ENCODE data around the gene STRA6. TPM values are rescaled to one million over a fixed set of nuclear protein-coding genes. Genes with fewer than 3 reads are reported as not detected.

Gene STRA6
- total RNA-seq, 2 experiments from 2014 or later = 0.25 to 0.28 TPM

- H3K36me3 Mint-ChIP-seq = no peaks in the 10 kb centered on the region
- no peak for DNase-seq
- H3K9me3 Mint-ChIP-seq = no peaks in the 10 kb centered on the region
- no peaks in the 10 kb centered on the region for H3K4me1 Mint-ChIP-seq
- no peak overlapping the region for H3K27ac Mint-ChIP-seq
- H3K27me3 Mint-ChIP-seq = peaks cover 7% of the 10 kb centered on the region
- no peak overlapping the region for H3K4me3 Mint-ChIP-seq
Observed at GRCh38 chr15:74216949-74217348, 14.4 kb upstream of the STRA6 start.

GRCh38 chr15:74215958-74216357, 13.4 kb upstream of the STRA6 start:
- DNase-seq = no peak
- no peak overlapping the region for H3K4me3 Mint-ChIP-seq
- H3K27me3 Mint-ChIP-seq = no peaks in the 10 kb centered on the region
- no peaks in the 10 kb centered on the region for H3K9me3 Mint-ChIP-seq
- H3K36me3 Mint-ChIP-seq = no peaks in the 10 kb centered on the region
- H3K27ac Mint-ChIP-seq = no peak overlapping the region
- H3K4me1 Mint-ChIP-seq = no peaks in the 10 kb centered on the region

GRCh38 chr15:74214324-74215021, 11.9 kb upstream of the STRA6 start:
- Mint-ChIP-seq H3K4me1 (no peaks in the 10 kb centered on the region), H3K36me3 (no peaks in the 10 kb centered on the region), H3K27me3 (no peaks in the 10 kb centered on the region), H3K4me3 (no peak overlapping the region), H3K27ac (no peak overlapping the region), H3K9me3 (no peaks in the 10 kb centered on the region)
- no peak for DNase-seq

- Mint-ChIP-seq H3K9me3 (no peaks in the 10 kb centered on the region), H3K27me3 (no peaks in the 10 kb centered on the region), H3K27ac (no peak overlapping the region), H3K4me1 (no peaks in the 10 kb centered on the region), H3K4me3 (no peak overlapping the region), H3K36me3 (no peaks in the 10 kb centered on the region)
- no peak for DNase-seq
Observed at GRCh38 chr15:74213858-74214284, 11.3 kb upstream of the STRA6 start.

GRCh38 chr15:74212494-74212893, 9.9 kb upstream of the STRA6 start:
- Mint-ChIP-seq H3K4me1 (no peaks in the 10 kb centered on the region), H3K27ac (no peak overlapping the region), H3K4me3 (no peak overlapping the region), H3K9me3 (no peaks in the 10 kb centered on the region), H3K36me3 (no peaks in the 10 kb centered on the region), H3K27me3 (no peaks in the 10 kb centered on the region)
- DNase-seq = no peak

GRCh38 chr15:74211656-74212055, 9.1 kb upstream of the STRA6 start:
- H3K27ac Mint-ChIP-seq = no peak overlapping the region
- H3K4me3 Mint-ChIP-seq = no peak overlapping the region
- no peak for DNase-seq
- H3K36me3 Mint-ChIP-seq = no peaks in the 10 kb centered on the region
- H3K27me3 Mint-ChIP-seq = no peaks in the 10 kb centered on the region
- H3K4me1 Mint-ChIP-seq = no peaks in the 10 kb centered on the region
- no peaks in the 10 kb centered on the region for H3K9me3 Mint-ChIP-seq

- Mint-ChIP-seq H3K27ac (no peak overlapping the region), H3K4me3 (no peak overlapping the region), H3K36me3 (no peaks in the 10 kb centered on the region)
Observed at GRCh38 chr15:74210729-74211128, 8.1 kb upstream of the STRA6 start.

GRCh38 chr15:74209997-74210671, 7.5 kb upstream of the STRA6 start:
- DNase-seq = no peak
- no peaks in the 10 kb centered on the region for H3K36me3 Mint-ChIP-seq
- H3K4me3 Mint-ChIP-seq = no peak overlapping the region
- no peaks in the 10 kb centered on the region for H3K27me3 Mint-ChIP-seq
- H3K27ac Mint-ChIP-seq = no peak overlapping the region
- no peaks in the 10 kb centered on the region for H3K9me3 Mint-ChIP-seq
- H3K4me1 Mint-ChIP-seq = no peaks in the 10 kb centered on the region

More at GRCh38 chr15:74210729-74211128, 8.1 kb upstream of the STRA6 start:
- Mint-ChIP-seq H3K9me3 (no peaks in the 10 kb centered on the region), H3K4me1 (no peaks in the 10 kb centered on the region), H3K27me3 (no peaks in the 10 kb centered on the region)
- DNase-seq = no peak

- no peaks in the 10 kb centered on the region for H3K27me3 Mint-ChIP-seq
- H3K36me3 Mint-ChIP-seq = no peaks in the 10 kb centered on the region
- DNase-seq = no peak
- no peaks in the 10 kb centered on the region for H3K4me1 Mint-ChIP-seq
- no peak overlapping the region for H3K4me3 Mint-ChIP-seq
- H3K27ac Mint-ChIP-seq = no peak overlapping the region
- no peaks in the 10 kb centered on the region for H3K9me3 Mint-ChIP-seq
Observed at GRCh38 chr15:74209560-74209958, 7.0 kb upstream of the STRA6 start.

- DNase-seq = no peak
- Mint-ChIP-seq H3K4me1 (no peaks in the 10 kb centered on the region), H3K27ac (no peak overlapping the region), H3K9me3 (no peaks in the 10 kb centered on the region), H3K27me3 (no peaks in the 10 kb centered on the region), H3K36me3 (no peaks in the 10 kb centered on the region), H3K4me3 (no peak overlapping the region)
Observed at GRCh38 chr15:74208901-74209559, 6.4 kb upstream of the STRA6 start.

GRCh38 chr15:74208496-74208895, 5.9 kb upstream of the STRA6 start:
- no peaks in the 10 kb centered on the region for H3K4me1 Mint-ChIP-seq

GRCh38 chr15:74207652-74208440, 5.3 kb upstream of the STRA6 start:
- no peak for DNase-seq
- no peak overlapping the region for H3K4me3 Mint-ChIP-seq
- H3K27ac Mint-ChIP-seq = no peak overlapping the region
- H3K36me3 Mint-ChIP-seq = no peaks in the 10 kb centered on the region
- no peaks in the 10 kb centered on the region for H3K4me1 Mint-ChIP-seq
- no peaks in the 10 kb centered on the region for H3K9me3 Mint-ChIP-seq
- H3K27me3 Mint-ChIP-seq = no peaks in the 10 kb centered on the region

More at GRCh38 chr15:74208496-74208895, 5.9 kb upstream of the STRA6 start:
- no peaks in the 10 kb centered on the region for H3K27me3 Mint-ChIP-seq
- H3K9me3 Mint-ChIP-seq = no peaks in the 10 kb centered on the region
- DNase-seq = no peak
- no peak overlapping the region for H3K27ac Mint-ChIP-seq
- no peaks in the 10 kb centered on the region for H3K36me3 Mint-ChIP-seq
- no peak overlapping the region for H3K4me3 Mint-ChIP-seq

- Mint-ChIP-seq H3K36me3 (no peaks in the 10 kb centered on the region), H3K9me3 (no peaks in the 10 kb centered on the region), H3K4me1 (no peaks in the 10 kb centered on the region), H3K27me3 (no peaks in the 10 kb centered on the region), H3K4me3 (no peak overlapping the region), H3K27ac (no peak overlapping the region)
- DNase-seq = no peak
Observed at GRCh38 chr15:74206801-74207281, 4.3 kb upstream of the STRA6 start.

GRCh38 chr15:74205582-74205947, 3.0 kb upstream of the STRA6 start:
- H3K27me3 Mint-ChIP-seq = no peaks in the 10 kb centered on the region
- no peak overlapping the region for H3K4me3 Mint-ChIP-seq
- H3K36me3 Mint-ChIP-seq = no peaks in the 10 kb centered on the region
- DNase-seq = no peak
- H3K4me1 Mint-ChIP-seq = no peaks in the 10 kb centered on the region
- no peak overlapping the region for H3K27ac Mint-ChIP-seq
- H3K9me3 Mint-ChIP-seq = no peaks in the 10 kb centered on the region

- no peaks in the 10 kb centered on the region for H3K27me3 Mint-ChIP-seq
- no peaks in the 10 kb centered on the region for H3K36me3 Mint-ChIP-seq
- DNase-seq = no peak
- no peak overlapping the region for H3K4me3 Mint-ChIP-seq
- H3K27ac Mint-ChIP-seq = no peak overlapping the region
- H3K9me3 Mint-ChIP-seq = no peaks in the 10 kb centered on the region
- no peaks in the 10 kb centered on the region for H3K4me1 Mint-ChIP-seq
Observed at GRCh38 chr15:74203914-74204431, 1.4 kb upstream of the STRA6 start.

Data from activated naive CD8-positive, alpha-beta T cell treated with anti-CD3 and anti-CD28 coated beads for 36 hours (primary cell).